Measurements from ENCODE around the gene FCER1A. TPM values are rescaled to one million over a fixed set of nuclear protein-coding genes. Genes with fewer than 3 reads are reported as not detected.

Gene FCER1A
- total and polyA plus RNA-seq, 9 donors: 0.20 to 9.9 (median 0.65) TPM; not detected in 3

- H3K9me3 ChIP-seq: no peaks in the 10 kb centered on the region
- DNase-seq: no peak
- H3K36me3 ChIP-seq: no peaks in the 10 kb centered on the region
- H3K27me3 ChIP-seq: no peaks in the 10 kb centered on the region
- no peak overlapping the region for H3K27ac ChIP-seq
- intact Hi-C loops (cut with DNase I): no loop called here
- H3K4me3 ChIP-seq: no peak overlapping the region
- no peaks in the 10 kb centered on the region for H3K4me1 ChIP-seq (ENCODE audit: insufficient read depth)
- TF ChIP-seq POLR2A (IDR thresholded peaks at IDR 0.05) (no peak), EP300 (IDR thresholded peaks at IDR 0.05) (no peak)
- TF ChIP-seq, protein P1, sequence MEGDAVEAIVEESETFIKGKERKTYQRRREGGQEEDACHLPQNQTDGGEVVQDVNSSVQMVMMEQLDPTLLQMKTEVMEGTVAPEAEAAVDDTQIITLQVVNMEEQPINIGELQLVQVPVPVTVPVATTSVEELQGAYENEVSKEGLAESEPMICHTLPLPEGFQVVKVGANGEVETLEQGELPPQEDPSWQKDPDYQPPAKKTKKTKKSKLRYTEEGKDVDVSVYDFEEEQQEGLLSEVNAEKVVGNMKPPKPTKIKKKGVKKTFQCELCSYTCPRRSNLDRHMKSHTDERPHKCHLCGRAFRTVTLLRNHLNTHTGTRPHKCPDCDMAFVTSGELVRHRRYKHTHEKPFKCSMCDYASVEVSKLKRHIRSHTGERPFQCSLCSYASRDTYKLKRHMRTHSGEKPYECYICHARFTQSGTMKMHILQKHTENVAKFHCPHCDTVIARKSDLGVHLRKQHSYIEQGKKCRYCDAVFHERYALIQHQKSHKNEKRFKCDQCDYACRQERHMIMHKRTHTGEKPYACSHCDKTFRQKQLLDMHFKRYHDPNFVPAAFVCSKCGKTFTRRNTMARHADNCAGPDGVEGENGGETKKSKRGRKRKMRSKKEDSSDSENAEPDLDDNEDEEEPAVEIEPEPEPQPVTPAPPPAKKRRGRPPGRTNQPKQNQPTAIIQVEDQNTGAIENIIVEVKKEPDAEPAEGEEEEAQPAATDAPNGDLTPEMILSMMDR (IDR thresholded peaks at IDR 0.05): no peak
These were observed 13.2 kb downstream of the FCER1A start for GRCh38 chr1:159315381-159315780.

DNA sequence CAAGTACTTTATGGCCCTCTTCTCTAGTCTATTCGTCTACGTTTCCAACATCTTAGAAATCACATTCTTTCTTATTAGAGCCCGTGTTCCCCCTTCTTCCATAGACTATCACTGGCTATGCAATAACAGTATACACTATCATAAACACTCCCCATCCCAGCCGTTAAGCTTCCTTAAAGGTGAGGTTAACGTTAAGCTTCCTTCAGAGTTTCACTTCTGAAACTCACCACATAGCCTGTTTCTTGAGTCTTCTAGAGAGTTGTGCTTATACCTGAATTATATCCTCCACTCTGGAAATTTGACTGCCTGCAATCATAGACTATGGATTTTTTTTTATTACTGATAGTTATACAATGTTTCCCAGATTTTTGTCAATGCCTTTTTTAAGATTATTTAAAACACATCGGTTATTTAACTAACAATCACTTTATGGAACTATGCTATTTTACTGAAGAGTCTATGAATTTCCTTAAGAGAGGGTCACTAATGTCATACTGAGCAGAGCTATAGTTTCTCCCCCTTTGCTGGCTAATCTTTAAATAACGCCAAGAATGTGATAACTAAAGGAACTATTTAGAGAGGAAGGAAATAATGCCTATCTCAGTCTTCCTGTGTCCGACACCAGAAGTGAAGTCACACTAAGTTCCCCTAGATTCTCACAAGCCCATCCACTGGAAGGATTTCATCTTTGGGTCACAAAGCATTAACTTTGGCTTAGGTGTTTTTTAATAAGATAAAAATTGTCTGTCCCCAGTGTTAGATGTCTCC, 16.8 kb downstream of the FCER1A start:
- Histone ChIP-seq H3K9me3 (no peaks in the 10 kb centered on the region), H3K27ac (no peak overlapping the region), H3K4me1 (ENCODE audit: insufficient read depth) (no peaks in the 10 kb centered on the region), H3K4me3 (no peak overlapping the region), H3K27me3 (no peaks in the 10 kb centered on the region), H3K36me3 (no peaks in the 10 kb centered on the region)
- no peak for TF ChIP-seq POLR2A (IDR thresholded peaks at IDR 0.05)
- WGBS, 3 donors: 54 to 66% (median 59%) methylated on average over 8 of the region's 8 CpGs
- no peak for DNase-seq
- intact Hi-C loops (cut with DNase I): no loop called here

DNA sequence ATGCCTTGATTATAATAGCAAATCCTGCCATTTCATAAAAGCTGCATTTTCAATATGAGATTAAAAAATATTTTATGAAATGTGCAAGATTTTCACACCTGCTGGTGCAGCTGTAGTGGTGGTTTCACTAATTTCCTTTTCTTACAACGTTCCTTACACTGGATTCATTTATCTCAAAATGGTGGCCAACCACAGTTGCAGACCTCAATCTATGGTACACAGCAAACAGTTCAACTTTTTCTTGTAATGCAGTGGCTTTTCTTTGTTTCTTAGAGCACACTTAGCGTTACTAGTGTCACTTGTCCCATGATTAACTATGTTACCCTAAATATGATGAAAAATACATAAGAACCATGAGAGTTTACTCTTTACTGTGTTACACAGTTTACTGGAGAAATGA, 32.7 kb downstream of the FCER1A start:
- no peak for DNase-seq
- intact Hi-C loops (cut with DNase I): no loop called here
- H3K9me3 ChIP-seq: no peaks in the 10 kb centered on the region
- no peaks in the 10 kb centered on the region for H3K4me1 ChIP-seq (ENCODE audit: insufficient read depth)
- no peaks in the 10 kb centered on the region for H3K36me3 ChIP-seq
- no peak overlapping the region for H3K4me3 ChIP-seq
- 75 to 81% (median 79%) methylated on average over 2 of the region's 2 CpGs for WGBS, 3 donors
- TF ChIP-seq EP300 (IDR thresholded peaks at IDR 0.05) (no peak), POLR2A (IDR thresholded peaks at IDR 0.05) (no peak)
- TF ChIP-seq, protein P1 (IDR thresholded peaks at IDR 0.05): no peak
- H3K27ac ChIP-seq: no peak overlapping the region
- H3K27me3 ChIP-seq: no peaks in the 10 kb centered on the region

DNA sequence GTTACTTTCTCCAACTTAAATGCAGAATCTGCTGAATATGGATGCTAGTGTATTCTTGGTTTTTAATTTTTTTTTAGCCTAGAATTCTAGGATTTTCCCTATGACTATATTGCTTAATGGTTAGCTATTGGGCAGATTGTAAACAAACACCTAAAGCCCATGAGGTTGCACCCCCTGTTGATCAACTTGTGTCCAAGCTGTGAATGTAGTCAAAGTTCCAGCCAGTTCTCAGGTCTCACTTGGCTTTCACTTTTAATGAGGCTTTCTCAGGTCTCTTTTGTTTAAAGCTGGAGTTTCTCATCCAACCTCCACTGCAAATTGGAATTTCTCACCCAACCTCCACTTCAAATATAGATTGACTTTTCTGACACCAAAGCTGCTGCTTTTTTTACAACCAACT, 35.9 kb downstream of the FCER1A start:
- intact Hi-C loops (cut with DNase I): no loop called here
- H3K4me1 ChIP-seq (ENCODE audit: insufficient read depth): no peaks in the 10 kb centered on the region
- no peak overlapping the region for H3K27ac ChIP-seq
- no peak overlapping the region for H3K4me3 ChIP-seq
- H3K36me3 ChIP-seq: no peaks in the 10 kb centered on the region
- TF ChIP-seq, protein P1 (IDR thresholded peaks at IDR 0.05): no peak
- TF ChIP-seq POLR2A (IDR thresholded peaks at IDR 0.05) (no peak), EP300 (IDR thresholded peaks at IDR 0.05) (no peak)
- H3K27me3 ChIP-seq: no peaks in the 10 kb centered on the region
- no peak for DNase-seq
- H3K9me3 ChIP-seq: no peaks in the 10 kb centered on the region

- H3K27me3 ChIP-seq: no peaks in the 10 kb centered on the region
- DNase-seq: no peak
- H3K9me3 ChIP-seq: no peaks in the 10 kb centered on the region
- intact Hi-C loops (cut with DNase I): no loop called here
- no peak overlapping the region for H3K4me3 ChIP-seq
- H3K4me1 ChIP-seq (ENCODE audit: insufficient read depth): no peaks in the 10 kb centered on the region
- H3K36me3 ChIP-seq: no peaks in the 10 kb centered on the region
- no peak overlapping the region for H3K27ac ChIP-seq
- 68 to 86% (median 70%) methylated on average over 1 of the region's 1 CpG for WGBS, 3 donors
- TF ChIP-seq POLR2A (IDR thresholded peaks at IDR 0.05) (no peak), EP300 (IDR thresholded peaks at IDR 0.05) (no peak)
- TF ChIP-seq, protein P1 (IDR thresholded peaks at IDR 0.05): no peak
These were observed 37.4 kb downstream of the FCER1A start for GRCh38 chr1:159339536-159339935.
